ENCODE results near the gene RAB36. TPM values are rescaled to one million over a fixed set of nuclear protein-coding genes. Genes with fewer than 3 reads are reported as not detected.

Gene RAB36
- total RNA-seq, 1 donor from 2014 or later = 3.8 TPM

DNA sequence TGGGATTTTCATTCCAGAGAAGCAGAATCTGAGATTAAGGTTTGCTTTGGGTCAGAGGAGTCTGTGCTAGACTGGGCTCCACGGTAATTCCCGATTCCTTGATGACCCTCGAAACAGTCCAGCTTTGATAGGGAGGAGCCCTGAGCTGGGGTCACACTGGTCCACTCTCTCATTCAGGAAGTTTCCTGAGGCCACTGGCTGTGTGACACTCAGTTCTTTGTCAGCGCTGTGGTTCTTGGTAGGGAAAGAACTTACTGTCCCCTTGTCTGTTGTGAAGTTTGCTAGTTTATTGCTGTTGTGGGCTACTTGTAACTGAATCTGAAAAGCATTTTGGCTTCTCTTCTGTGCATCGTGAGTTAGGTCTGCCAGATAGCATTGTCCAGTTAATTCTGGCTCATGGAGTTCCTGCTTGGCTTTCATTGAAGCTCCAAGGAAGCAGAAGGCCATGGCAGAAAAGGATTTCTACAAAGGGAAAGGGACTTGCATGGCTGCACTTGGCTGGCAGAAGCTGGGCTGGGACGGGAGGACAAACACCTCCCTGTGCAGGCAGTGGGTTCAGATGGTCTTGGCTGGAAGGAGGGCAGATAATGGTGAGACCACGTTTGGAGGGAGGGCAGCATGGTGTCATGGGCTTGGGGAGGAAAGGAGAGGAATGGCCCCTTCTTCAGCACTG lies 58.3 kb downstream of the RAB36 start:
- ATAC-seq (no peak), DNase-seq (no peak)
- TF ChIP-seq, protein P1, sequence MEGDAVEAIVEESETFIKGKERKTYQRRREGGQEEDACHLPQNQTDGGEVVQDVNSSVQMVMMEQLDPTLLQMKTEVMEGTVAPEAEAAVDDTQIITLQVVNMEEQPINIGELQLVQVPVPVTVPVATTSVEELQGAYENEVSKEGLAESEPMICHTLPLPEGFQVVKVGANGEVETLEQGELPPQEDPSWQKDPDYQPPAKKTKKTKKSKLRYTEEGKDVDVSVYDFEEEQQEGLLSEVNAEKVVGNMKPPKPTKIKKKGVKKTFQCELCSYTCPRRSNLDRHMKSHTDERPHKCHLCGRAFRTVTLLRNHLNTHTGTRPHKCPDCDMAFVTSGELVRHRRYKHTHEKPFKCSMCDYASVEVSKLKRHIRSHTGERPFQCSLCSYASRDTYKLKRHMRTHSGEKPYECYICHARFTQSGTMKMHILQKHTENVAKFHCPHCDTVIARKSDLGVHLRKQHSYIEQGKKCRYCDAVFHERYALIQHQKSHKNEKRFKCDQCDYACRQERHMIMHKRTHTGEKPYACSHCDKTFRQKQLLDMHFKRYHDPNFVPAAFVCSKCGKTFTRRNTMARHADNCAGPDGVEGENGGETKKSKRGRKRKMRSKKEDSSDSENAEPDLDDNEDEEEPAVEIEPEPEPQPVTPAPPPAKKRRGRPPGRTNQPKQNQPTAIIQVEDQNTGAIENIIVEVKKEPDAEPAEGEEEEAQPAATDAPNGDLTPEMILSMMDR (IDR thresholded peaks at IDR 0.05) = no peak
- H3K36me3 ChIP-seq = no peaks in the 10 kb centered on the region
- peaks cover 15% of the 10 kb centered on the region for H3K4me1 ChIP-seq
- H3K4me3 ChIP-seq = no peak overlapping the region
- H3K27me3 ChIP-seq = no peaks in the 10 kb centered on the region
- H3K27ac ChIP-seq = no peak overlapping the region
- no peaks in the 10 kb centered on the region for H3K9me3 ChIP-seq
- intact Hi-C loops (cut with DNase I) = no loop called here

DNA sequence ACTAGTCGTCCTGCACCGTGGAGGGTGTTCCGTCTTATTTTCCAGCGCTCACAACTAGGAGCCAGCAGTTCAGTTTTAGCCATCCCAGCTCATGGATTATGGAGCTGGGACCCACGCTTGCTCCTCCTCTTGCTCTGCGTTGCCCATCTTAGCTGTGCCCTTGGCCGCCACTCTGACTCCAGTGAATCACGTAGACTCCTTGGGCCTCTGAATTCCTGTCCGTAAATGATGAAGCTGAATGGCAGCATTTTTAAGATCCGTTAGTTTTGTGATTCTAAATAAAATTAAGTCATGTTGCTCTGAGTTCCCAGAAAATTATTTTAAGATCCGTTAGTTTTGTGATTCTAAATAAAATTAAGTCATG lies 58.8 kb downstream of the RAB36 start:
- DNase-seq (no peak), ATAC-seq (no peak)
- no peak overlapping the region for H3K27ac ChIP-seq
- no peaks in the 10 kb centered on the region for H3K36me3 ChIP-seq
- H3K9me3 ChIP-seq = no peaks in the 10 kb centered on the region
- H3K4me3 ChIP-seq = no peak overlapping the region
- intact Hi-C loops (cut with DNase I) = no loop called here
- peaks cover 15% of the 10 kb centered on the region for H3K4me1 ChIP-seq
- H3K27me3 ChIP-seq = no peaks in the 10 kb centered on the region
- TF ChIP-seq, protein P1 (IDR thresholded peaks at IDR 0.05) = no peak

DNA sequence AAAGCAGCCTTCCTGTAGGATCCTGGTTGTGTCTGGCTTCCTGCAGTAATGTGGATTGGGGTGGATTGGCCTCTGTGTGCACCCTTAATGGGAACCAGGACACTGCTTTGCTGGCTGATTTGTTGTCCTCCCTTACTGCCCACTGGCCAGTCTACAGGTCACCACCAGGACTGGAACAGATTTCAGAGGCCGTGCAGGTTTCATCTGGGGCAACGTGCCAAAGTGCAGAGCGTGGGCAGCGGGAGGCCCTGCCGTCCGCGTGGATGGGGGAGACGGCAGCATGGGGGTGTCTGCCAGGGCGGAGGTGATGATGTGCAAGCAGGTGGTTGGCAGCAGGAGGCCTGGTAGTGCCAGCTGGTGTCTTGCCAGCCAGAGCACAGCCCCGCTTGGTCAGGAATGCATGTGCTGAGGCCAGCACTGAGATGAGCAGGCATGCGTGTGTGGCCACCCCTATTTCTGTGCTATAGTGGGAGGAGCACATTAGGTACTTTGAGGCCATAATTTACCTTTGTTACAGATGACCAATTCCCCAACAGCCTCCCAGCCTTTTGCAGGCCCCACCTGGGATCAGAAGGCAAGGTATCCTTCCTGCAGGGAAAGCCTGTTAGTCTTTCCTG lies 59.4 kb downstream of the RAB36 start:
- H3K27ac ChIP-seq = no peak overlapping the region
- peak; percentile 77 for DNase-seq

DNA sequence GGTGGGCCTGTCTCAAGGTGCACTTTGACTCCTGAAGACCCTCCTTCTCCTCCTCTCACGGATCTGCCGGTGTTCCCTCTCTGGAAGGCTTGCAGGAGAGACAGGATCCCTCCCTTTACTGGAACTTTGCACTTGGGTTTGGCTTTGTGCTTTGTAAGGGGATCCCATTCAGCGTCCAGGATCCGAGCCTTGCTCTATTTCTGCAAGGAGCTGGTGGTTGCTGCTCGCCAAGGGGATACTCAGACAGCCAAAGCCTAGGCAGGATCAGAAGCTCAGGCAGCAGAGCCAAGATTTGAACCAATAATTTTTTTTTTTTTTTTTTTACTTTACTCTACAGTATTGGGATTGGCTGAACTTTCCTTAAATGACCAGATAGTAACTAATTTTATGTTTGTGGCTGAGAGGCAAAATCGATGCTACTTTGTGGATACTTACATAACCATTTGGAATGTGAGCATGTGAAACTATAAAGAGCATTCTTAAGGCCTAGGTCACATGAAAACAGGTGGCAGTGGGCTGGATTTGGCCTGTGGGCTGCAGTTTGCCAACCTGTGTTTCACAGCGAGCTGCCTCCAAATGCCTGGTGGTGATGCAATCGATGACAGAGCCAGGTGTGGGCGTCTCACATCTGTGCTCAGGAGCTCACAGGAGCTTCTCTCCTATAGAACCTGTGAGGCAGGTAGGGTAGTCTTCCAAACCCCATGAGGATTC lies 60.2 kb downstream of the RAB36 start:
- Histone ChIP-seq H3K27me3 (no peaks in the 10 kb centered on the region), H3K27ac (no peak overlapping the region), H3K4me3 (no peak overlapping the region), H3K4me1 (peaks cover 13% of the 10 kb centered on the region), H3K9me3 (no peaks in the 10 kb centered on the region), H3K36me3 (no peaks in the 10 kb centered on the region)
- intact Hi-C loops (cut with DNase I) = no loop called here
- TF ChIP-seq, protein P1 (IDR thresholded peaks at IDR 0.05) = no peak
- DNase-seq = no peak
- peak; percentile 64 for ATAC-seq

More for the DNA sequence above, 59.4 kb downstream of the RAB36 start:
- H3K27me3 ChIP-seq = no peaks in the 10 kb centered on the region
- no peaks in the 10 kb centered on the region for H3K9me3 ChIP-seq
- TF ChIP-seq, protein P1 (IDR thresholded peaks at IDR 0.05) = no peak
- intact Hi-C loops (cut with DNase I) = no loop called here
- H3K4me3 ChIP-seq = no peak overlapping the region
- no peaks in the 10 kb centered on the region for H3K36me3 ChIP-seq
- ATAC-seq = peak; percentile 77
- peaks cover 15% of the 10 kb centered on the region for H3K4me1 ChIP-seq

DNA sequence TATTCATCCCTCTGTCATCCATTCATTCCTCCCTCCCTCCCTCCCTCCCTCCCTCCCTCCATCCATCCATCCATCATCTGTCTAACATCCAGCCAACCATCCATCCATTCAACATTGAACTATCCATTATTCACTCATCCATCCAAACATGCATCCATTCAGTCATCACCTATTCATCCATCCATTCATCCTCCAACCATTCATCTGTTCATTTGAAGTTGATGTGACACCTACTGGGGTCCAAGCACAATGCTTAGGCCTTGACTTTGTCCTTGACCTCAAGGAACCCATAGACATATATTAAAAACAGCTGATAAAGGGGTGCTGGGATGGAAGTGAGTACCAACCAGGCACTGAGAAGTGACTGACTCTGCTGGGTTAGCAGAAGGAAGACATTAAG lies 61.6 kb downstream of the RAB36 start:
- peaks cover 8% of the 10 kb centered on the region for H3K4me1 ChIP-seq
- H3K36me3 ChIP-seq = no peaks in the 10 kb centered on the region
- no peaks in the 10 kb centered on the region for H3K27me3 ChIP-seq
- H3K9me3 ChIP-seq = no peaks in the 10 kb centered on the region
- intact Hi-C loops (cut with DNase I) = no loop called here
- ATAC-seq (no peak), DNase-seq (no peak)
- H3K27ac ChIP-seq = no peak overlapping the region
- TF ChIP-seq, protein P1 (IDR thresholded peaks at IDR 0.05) = no peak
- H3K4me3 ChIP-seq = no peak overlapping the region
